Panc1 (cell line): ENCODE measurements around the gene SF3B5. TPM values are rescaled to one million over a fixed set of nuclear protein-coding genes. Genes with fewer than 3 reads are reported as not detected.

Experiments used
- ATAC-seq: fragments of 200-7000 bp; cut with Tn5 transposase; 2 replicates; pipeline ENCODE4 v1.9.1; 2020; ENCODE audit warnings: mild to moderate bottlenecking, moderate library complexity
- BruUV-seq: library from RNA; stranded (reverse); fragments of 400-500 nt; replicated peaks from 2 replicates; lab custom pipeline; 2021; lab: Mats Ljungman, UMichigan
- CTCF ChIA-PET: fragments of 300-600 bp; sonication (Branson Sonifier 250); formaldehyde crosslinking; loops from one replicate; lab custom pipeline; 2022; ENCODE audit warnings: antibody characterized with exemption; lab: Charles Lee
- POLR2A ChIA-PET: fragments of 300-600 bp; sonication (Branson Sonifier 250); formaldehyde crosslinking; loops from one replicate; lab custom pipeline; 2022; ENCODE audit warnings: antibody characterized with exemption; lab: Charles Lee
- DNase-seq: peaks from one replicate; pipeline ENCODE4 v3.0.0-alpha.2; 2010; ENCODE audit warnings: low read depth, low spot score
- H3K27ac ChIP-seq: 2 replicates; pipeline ENCODE4 v1.5.1; 2011; ENCODE audit warnings: mild to moderate bottlenecking, low read length, inconsistent platforms
- H3K27me3 ChIP-seq: fragments of 200-500 bp; sonication (Bioruptor generic); 2 replicates; pipeline ENCODE4 v1.6.0; 2014; ENCODE audit warnings: low read length, inconsistent platforms; ENCODE audit not compliant: control insufficient read depth, insufficient read depth
- H3K36me3 ChIP-seq: fragments of 200-500 bp; sonication (Bioruptor generic); 2 replicates; pipeline ENCODE4 v1.5.1; 2014; ENCODE audit warnings: inconsistent platforms, mild to moderate bottlenecking, low read length, moderate library complexity; ENCODE audit not compliant: control insufficient read depth, insufficient read depth
- H3K4me1 ChIP-seq: 2 replicates; pipeline ENCODE4 v1.5.1; 2011; ENCODE audit warnings: inconsistent platforms, mild to moderate bottlenecking, low read length, moderate library complexity; ENCODE audit not compliant: control insufficient read depth, insufficient read depth
- H3K4me3 ChIP-seq, 2 experiments: 2 replicates each; pipeline ENCODE4 v1.5.1; 2011 to 2012; ENCODE audit warnings: low read depth in 2 of 2, low read length in 2 of 2, mild to moderate bottlenecking in 2 of 2, inconsistent platforms in 1 of 2, moderate library complexity in 1 of 2
- H3K9me3 ChIP-seq: fragments of 200-500 bp; sonication (Bioruptor generic); 2 replicates; pipeline ENCODE4 v1.5.1; 2014; ENCODE audit warnings: low read depth, mild to moderate bottlenecking, inconsistent platforms, low read length, moderate library complexity; ENCODE audit not compliant: control insufficient read depth, insufficient read depth
- CTCF ChIP-seq: fragments of 450-650 bp; IDR thresholded peaks from 2 replicates; pipeline ENCODE4 v1.5.1; 2017; ENCODE audit warnings: mild to moderate bottlenecking
- POLR2AphosphoS5 ChIP-seq: IDR thresholded peaks from 2 replicates; pipeline ENCODE4 v1.6.1; 2012; ENCODE audit warnings: mild to moderate bottlenecking, low read depth, low read length, moderate library complexity
- SIN3A ChIP-seq: IDR thresholded peaks from 2 replicates; pipeline ENCODE4 v1.6.1; 2012; ENCODE audit warnings: low read depth, mild to moderate bottlenecking, low read length, moderate library complexity, borderline replicate concordance; ENCODE audit not compliant: insufficient read depth
- TCF7L2 ChIP-seq: IDR thresholded peaks from 2 replicates; pipeline ENCODE4 v1.6.1; 2011; ENCODE audit warnings: mild to moderate bottlenecking, low read depth, low read length, inconsistent platforms
- in situ Hi-C: cut with HindIII; loops from 2 replicates; pipeline ENCODE4 v1.10.0; 2016; ENCODE audit warnings: low sequenced_read_pairs, low pct_unique_long_range_greater_than_20kb
- intact Hi-C: fragments of 100-400 bp; cut with micrococcal nuclease; formaldehyde crosslinking; loops from one replicate; pipeline ENCODE4 v1.10.0; 2022; ENCODE audit not compliant: unreplicated experiment
- total RNA-seq: library from RNA; stranded (reverse); gene quantifications from one replicate; pipeline ENCODE4 v1.2.1, GENCODE V29; 2021; ENCODE audit not compliant: unreplicated experiment
- TF ChIP-seq, protein P1 (sequence below), 2 experiments: IDR thresholded peaks; 2 replicates each; pipeline ENCODE4 v1.6.1; 2011 to 2012; ENCODE audit warnings: low read depth in 2 of 2, control low read depth in 1 of 2, low read length in 1 of 2, mild to moderate bottlenecking in 1 of 2, moderate library complexity in 1 of 2; ENCODE audit not compliant: insufficient read depth in 1 of 2

The SF3B5 gene
- total RNA-seq, 1 experiment from 2014 or later, result 128 TPM

- no peak for TF ChIP-seq TCF7L2
- TF ChIP-seq, protein P1, sequence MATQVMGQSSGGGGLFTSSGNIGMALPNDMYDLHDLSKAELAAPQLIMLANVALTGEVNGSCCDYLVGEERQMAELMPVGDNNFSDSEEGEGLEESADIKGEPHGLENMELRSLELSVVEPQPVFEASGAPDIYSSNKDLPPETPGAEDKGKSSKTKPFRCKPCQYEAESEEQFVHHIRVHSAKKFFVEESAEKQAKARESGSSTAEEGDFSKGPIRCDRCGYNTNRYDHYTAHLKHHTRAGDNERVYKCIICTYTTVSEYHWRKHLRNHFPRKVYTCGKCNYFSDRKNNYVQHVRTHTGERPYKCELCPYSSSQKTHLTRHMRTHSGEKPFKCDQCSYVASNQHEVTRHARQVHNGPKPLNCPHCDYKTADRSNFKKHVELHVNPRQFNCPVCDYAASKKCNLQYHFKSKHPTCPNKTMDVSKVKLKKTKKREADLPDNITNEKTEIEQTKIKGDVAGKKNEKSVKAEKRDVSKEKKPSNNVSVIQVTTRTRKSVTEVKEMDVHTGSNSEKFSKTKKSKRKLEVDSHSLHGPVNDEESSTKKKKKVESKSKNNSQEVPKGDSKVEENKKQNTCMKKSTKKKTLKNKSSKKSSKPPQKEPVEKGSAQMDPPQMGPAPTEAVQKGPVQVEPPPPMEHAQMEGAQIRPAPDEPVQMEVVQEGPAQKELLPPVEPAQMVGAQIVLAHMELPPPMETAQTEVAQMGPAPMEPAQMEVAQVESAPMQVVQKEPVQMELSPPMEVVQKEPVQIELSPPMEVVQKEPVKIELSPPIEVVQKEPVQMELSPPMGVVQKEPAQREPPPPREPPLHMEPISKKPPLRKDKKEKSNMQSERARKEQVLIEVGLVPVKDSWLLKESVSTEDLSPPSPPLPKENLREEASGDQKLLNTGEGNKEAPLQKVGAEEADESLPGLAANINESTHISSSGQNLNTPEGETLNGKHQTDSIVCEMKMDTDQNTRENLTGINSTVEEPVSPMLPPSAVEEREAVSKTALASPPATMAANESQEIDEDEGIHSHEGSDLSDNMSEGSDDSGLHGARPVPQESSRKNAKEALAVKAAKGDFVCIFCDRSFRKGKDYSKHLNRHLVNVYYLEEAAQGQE (IDR thresholded peaks at IDR 0.05; ENCODE audit: insufficient read depth in 1 of 2, low read depth in 2 of 2, low read length in 1 of 2), result no peak
- TF ChIP-seq POLR2AphosphoS5, result no peak
- TF ChIP-seq SIN3A, result no peak
- no peak for TF ChIP-seq CTCF
- H3K4me3 ChIP-seq, result no peak overlapping the region
- H3K27me3 ChIP-seq, result no peaks in the 10 kb centered on the region
- H3K36me3 ChIP-seq, result no peaks in the 10 kb centered on the region
- no peaks in the 10 kb centered on the region for H3K9me3 ChIP-seq
- no peak for DNase-seq
- in situ Hi-C loops (no loop called here), intact Hi-C loops (no loop called here)
- ChIA-PET POLR2A (interaction anchor here (0.5 kb wide), 1 partner anchor 62 kb away, joined by 3 read pairs; no protein-coding TSS in a partner anchor), CTCF (no interaction called here)
- no peak overlapping the region for H3K27ac ChIP-seq
- H3K4me1 ChIP-seq, result no peaks in the 10 kb centered on the region
- no peak for ATAC-seq
- BruUV-seq, result no TSS peak
These were observed 34.1 kb upstream of the SF3B5 start for GRCh38 chr6:144129469-144129868.

DNA sequence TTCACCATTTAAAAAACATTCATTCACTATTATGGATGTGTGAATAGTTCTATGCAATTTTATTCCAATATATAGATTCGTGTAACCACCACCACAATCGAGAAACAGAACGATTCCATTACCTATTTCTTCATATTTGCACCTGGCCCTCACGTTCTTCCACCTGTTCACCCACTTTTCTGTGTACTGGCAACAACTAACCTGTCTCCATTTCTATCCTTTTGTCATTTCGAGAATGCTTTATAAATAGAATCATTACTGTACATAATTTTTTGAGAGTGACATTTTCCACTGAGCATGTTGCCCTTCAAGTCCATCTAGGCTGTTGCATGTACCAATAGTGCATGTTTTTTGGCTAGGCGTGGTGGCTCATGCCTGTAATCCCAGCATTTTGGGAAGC, 31.7 kb upstream of the SF3B5 start:
- ATAC-seq (no peak), DNase-seq (no peak)
- H3K9me3 ChIP-seq, result no peaks in the 10 kb centered on the region
- H3K27me3 ChIP-seq, result no peaks in the 10 kb centered on the region
- H3K4me3 ChIP-seq, result no peak overlapping the region
- BruUV-seq, result no TSS peak
- H3K27ac ChIP-seq, result no peak overlapping the region
- POLR2A ChIA-PET, result interaction anchor here (0.7 kb wide), 1 partner anchor 32 kb away, joined by 3 read pairs; the partner anchor contains the start of gene SF3B5
- TF ChIP-seq, protein P1 (IDR thresholded peaks at IDR 0.05; ENCODE audit: insufficient read depth in 1 of 2, low read depth in 2 of 2, low read length in 1 of 2), result no peak
- TF ChIP-seq POLR2AphosphoS5, result no peak
- TF ChIP-seq SIN3A, result no peak
- TF ChIP-seq CTCF, result no peak
- no peak for TF ChIP-seq TCF7L2
- H3K36me3 ChIP-seq, result no peaks in the 10 kb centered on the region
- intact Hi-C loops, result no loop called here
- in situ Hi-C loops, result no loop called here
- CTCF ChIA-PET, result no interaction called here
- no peaks in the 10 kb centered on the region for H3K4me1 ChIP-seq
